Stimulated activated CD4-positive, alpha-beta T cell treated with anti-CD3 and anti-CD28 coated beads, Interleukin-1b, Interleukin-23, amount 100 ng/mL, for 4 hours (primary cell): Measurements from ENCODE around the gene JARID2.

ENCODE experiments used
- DNase-seq, 2 donors: peaks; one replicate each; pipeline ENCODE4 v3.0.0-alpha.2; 2020; ENCODE audit warnings: low read depth in 2 of 2

The JARID2 gene

DNA sequence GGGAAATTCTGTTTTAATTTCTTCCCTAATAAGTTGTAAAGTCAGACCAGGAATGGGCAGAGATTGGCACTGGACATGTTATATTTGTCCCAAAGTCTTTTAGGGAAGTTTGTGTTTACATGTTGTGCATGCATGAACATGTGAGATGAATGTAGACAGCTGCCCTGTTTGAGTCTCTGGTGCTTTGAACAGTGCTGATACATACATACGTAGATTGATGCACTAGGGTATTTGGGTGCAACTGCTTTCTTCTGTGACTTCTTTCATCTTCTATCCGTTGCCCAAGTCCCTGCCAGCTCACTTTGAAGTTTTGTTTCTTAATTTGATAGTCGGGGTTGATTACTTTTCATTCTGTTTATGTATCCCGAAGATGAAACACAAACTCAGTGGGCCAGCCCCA is 216.4 kb downstream of the JARID2 start:
- no peak for DNase-seq

DNA sequence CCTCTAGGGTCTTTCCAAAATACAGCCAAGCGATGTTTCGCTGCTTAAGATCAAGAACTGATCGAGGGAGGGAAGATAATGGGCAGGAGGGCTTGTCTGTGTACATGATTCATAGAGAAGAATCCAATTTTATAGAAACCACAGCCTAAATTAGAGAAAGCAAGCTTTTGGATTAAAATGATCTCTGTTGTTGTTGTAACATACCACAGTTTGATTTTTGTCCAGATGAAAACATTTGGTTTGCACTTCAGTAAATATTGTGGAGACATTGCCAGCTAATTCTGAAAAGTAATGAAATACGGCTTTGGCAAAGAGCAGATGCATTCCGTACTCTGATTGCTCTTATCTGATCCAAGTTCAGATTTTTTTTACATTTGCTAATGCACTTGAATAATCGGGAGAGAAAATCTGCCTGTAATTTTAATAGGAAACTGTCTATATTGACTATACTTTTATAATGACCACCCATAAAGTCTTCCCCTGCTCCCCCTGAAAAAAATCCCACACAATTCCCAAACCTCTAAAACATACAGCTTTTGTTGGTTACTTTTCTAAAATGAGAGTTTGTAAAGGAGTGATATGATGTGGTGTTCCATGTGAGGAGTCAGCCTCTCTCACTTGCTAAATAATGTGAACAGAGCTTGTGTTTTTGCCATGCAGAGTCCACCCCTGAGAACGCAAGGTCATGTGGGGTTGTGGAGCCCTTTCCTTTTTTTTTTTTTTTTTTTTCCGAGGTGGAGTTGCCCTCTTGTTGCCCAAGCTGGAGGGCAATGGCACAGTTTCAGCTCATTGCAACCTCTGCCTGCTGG is 217.1 kb downstream of the JARID2 start:
- DNase-seq: no peak

DNA sequence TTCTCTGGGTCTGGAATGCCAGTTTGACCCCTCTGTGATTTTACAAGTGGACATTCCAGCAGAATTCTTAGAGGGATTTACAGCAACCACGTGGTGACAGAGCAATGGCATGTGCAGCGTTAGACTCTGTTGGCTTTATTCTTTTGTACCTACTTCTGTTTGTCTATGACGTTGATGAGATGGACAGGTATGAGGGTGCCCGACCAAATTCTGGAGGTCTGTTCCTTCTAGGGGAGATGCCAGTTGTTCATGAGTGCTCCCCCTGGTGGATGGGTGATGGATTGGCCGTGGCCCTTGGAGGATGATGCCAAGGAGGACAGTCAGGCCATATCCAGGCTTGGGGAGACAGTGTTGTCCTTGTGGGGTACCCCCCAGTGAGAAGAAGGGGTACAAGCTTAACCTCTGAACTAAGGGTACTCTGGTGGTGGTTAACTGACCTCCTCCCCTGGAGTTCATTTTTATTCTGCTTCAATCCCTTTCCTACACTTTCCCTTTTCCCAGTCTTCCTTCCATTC is 218.4 kb downstream of the JARID2 start:
- peak; percentile 37 to 53 for DNase-seq

DNA sequence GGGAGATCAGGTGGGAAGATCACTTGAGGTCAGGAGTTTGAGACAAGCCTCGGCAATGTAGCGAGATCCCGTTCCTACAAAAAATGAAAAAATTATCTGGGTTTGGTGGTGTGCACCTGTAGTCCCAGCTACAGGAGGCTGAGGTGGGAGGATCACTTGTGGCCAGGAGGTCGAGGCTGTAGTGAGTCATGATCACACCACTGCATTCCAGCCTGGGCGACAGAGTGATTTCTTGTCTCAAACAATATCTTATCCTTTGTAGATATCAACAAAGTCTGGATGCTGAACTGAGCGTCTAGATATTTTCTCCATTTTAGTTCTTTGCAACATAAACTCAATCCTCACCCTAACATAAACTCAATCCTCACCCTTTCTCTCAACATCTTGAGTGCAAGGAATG is 219.3 kb downstream of the JARID2 start:
- DNase-seq: no peak

- DNase-seq: no peak
These were observed 224.9 kb downstream of the JARID2 start for GRCh38 chr6:15470746-15471145.

GRCh38 chr6:15472621-15473020 is 226.8 kb downstream of the JARID2 start:
- no peak for DNase-seq

DNA sequence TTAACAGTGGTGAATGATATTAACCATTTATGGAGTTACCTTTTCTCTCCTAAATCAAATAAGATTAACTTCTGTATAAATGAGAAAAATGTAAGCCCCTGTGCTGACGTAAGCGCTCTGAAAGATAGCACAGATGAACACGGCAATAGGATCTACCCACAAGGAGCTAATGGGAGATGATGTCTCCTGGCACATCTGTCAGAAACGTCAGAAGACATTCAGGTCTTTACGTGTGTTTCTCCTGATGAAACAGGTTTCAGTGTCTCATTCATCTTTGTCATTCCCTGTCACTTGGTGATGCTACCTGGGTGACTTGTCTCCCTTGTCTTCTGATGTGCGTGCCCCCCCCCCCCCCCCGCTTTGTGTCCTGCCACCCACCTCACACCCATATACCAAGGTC is 227.3 kb downstream of the JARID2 start:
- DNase-seq: no peak

DNA sequence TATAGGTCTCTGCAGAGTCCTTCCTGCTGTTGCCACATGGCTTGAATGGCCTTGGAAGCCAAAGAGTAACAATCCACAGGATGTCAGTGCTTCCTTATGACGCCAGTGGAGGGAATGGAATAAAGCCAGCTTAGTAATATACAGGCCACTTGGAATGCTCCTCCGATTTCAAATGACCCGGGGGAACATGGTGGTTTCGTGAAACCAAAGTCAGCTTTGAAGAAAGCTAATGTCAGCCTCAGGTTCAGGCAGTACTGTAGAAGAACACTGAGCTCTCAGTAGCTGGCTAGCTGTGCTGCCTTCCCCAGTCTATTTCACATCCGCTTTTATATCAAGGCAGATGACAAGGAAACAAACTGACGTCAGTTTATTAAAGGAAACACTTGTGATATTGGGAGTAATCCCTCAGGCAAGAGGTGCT is 227.9 kb downstream of the JARID2 start:
- no peak for DNase-seq

- no peak for DNase-seq
These were observed 228.3 kb downstream of the JARID2 start for GRCh38 chr6:15474196-15474595.

- no peak for DNase-seq
These were observed 229.4 kb downstream of the JARID2 start for GRCh38 chr6:15475261-15475660.

- no peak for DNase-seq
These were observed 230.0 kb downstream of the JARID2 start for GRCh38 chr6:15475872-15476271.

DNA sequence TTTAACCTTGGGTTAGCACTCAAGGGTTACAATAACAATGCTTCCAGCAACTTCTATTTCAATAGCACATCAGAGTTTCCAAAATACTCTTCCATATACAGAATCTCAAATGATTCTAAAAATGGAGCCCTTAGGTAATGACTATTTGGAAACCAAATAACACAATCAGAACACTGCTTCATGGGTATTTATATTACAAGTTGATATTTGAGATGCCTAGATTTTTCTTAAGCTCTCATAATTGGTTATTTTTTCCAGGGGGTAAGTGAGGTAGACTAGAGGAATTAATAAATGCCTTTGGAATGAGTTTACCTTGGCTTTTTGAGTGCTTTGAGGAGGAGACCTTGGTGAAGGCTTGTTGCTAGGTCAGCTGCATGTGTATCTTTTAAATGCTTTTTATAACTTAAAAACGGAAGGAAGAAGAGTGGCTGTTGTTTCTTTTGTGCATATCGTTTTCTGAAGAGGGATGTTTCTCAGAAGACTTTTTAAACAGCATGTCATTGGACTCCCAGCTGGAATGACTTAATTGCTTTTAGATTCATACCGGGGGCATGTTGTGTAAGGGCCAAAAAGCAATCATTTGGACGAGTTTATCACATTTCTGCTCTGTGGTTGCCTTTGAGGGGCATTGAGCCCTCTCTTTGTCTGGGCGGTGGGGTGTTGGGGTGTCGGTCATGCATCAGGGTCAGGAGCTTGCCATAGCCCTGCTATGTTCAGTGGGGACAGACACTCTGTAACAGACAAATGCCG is 230.9 kb downstream of the JARID2 start:
- DNase-seq: no peak

DNA sequence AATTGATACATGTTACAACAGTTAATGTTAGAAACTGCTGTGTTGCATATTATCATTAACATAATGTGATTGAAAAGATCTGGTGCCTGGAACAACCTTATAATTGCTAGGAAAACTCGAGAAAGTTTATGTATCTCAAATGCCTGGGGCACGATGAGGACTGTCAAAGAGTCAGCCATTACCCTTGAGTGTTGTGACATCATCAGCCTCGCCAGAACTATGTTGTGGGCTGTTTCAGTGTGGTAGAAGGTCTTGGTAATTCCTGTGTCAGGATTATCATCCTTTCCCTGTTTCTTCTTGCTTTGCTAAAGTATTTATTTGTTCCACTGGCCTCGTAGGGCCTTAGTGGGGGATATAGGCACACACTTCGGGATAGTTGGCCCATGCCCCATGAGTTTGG is 231.9 kb downstream of the JARID2 start:
- no peak for DNase-seq

- no peak for DNase-seq
These were observed 233.9 kb downstream of the JARID2 start for GRCh38 chr6:15479761-15480160.

DNA sequence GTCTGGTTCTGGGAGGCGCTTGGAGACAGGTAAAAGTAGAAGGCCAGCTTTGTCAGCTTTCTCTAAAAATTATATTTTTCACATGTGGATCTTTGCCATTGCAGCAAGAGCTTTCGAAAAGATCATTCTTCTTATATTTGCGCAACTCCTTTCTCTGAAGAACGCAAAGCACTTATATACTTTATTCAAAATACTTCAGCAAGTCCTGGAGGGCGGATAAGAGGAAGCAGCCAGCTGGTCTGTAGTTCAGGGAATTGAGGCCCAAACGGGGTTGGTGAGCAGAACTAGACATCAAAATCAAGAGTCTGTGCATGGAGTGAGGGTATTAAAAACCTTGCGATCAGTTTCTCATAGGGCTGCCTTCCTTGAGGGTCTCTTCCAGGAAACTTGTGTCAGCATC is 234.7 kb downstream of the JARID2 start:
- DNase-seq: no peak

- DNase-seq: peak in 1 of 2 donors; percentile 16
These were observed 235.8 kb downstream of the JARID2 start for GRCh38 chr6:15481390-15482291.

GRCh38 chr6:15483060-15483459 is 237.2 kb downstream of the JARID2 start:
- no peak for DNase-seq

- DNase-seq: no peak
These were observed 238.3 kb downstream of the JARID2 start for GRCh38 chr6:15484140-15484539.

DNA sequence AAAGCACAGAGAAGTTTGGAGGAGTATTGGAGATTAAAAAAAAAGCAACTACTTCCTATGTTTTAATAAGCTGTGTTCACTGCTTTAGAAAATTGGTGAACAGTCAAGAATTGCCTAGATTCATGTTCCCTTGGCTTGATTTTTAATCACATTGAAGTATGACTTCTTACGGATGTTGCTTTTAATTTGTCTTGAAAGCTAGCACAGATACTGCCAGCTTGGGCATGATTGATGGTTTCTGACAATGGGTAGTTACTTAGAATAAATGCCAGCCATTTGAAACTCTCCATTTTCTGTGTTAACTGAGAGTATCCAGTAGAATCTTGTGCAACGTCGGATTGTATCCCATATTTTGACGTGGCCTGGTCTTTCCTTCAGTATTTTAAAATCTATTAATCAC is 239.0 kb downstream of the JARID2 start:
- no peak for DNase-seq

DNA sequence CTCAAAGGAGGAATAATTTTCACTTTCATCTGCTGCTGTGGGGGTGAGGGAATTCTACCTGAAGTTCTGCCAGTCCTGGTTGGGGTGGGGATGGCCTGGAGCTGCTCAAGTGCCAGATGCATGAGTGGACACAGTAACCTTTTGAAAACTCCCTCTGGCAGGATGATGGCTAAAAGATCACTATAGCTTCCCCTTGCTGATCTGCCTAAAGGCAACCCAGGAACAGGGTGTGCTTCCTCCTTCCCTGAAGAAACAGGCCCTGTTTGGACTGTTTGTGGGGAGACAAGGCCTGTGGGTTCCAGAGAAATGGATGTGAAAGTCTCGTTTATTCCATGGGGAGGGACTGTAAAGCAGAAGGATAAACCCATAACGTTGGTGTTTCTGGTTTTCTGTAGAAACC is 240.1 kb downstream of the JARID2 start:
- no peak for DNase-seq

- DNase-seq: no peak
These were observed 241.4 kb downstream of the JARID2 start for GRCh38 chr6:15487262-15487661.
